A549 (cell line): ENCODE results near the gene AP3S2. TPM values are rescaled to one million over a fixed set of nuclear protein-coding genes. Genes with fewer than 3 reads are reported as not detected.

ENCODE experiments used
- ATAC-seq, 2 experiments: fragments of 200-7000 bp in 1 of 2; fragments of >200 bp in 1 of 2; cut with Nextera tagmentation in 1 of 2; cut with Tn5 transposase in 1 of 2; 3 replicates each; pipeline versions ENCODE4 v1.8.0 to v1.9.1; 2018 to 2020; ENCODE audit warnings: mild to moderate bottlenecking in 1 of 2, moderate library complexity in 1 of 2
- CTCF ChIA-PET: fragments of 300-600 bp; sonication (Branson Sonifier 250); formaldehyde crosslinking; extraction: SDS; loops from one replicate; lab custom pipeline; 2021; ENCODE audit warnings: antibody characterized with exemption, inconsistent platforms; lab: Yijun Ruan, JAX
- POLR2A ChIA-PET: fragments of 350-600 bp; formaldehyde crosslinking; extraction: SDS; loops from one replicate; lab custom pipeline; 2021; ENCODE audit warnings: antibody characterized with exemption, inconsistent platforms; lab: Yijun Ruan, JAX
- DNase-seq, 2 experiments: peaks; one replicate each; pipeline versions ENCODE4 v3.0.0 to v3.0.0-alpha.2; 2011 to 2016; ENCODE audit warnings: low read depth in 1 of 2, low spot score in 1 of 2
- FAIRE-seq: peaks from 2 replicates; lab custom pipeline; 2011; peaks lifted over from hg19 to GRCh38; lab: Jason Lieb, UNC
- H3K27ac ChIP-seq, 2 experiments: fragments of >200 bp; sonication (Bioruptor Twin); formaldehyde crosslinking; 3 replicates each; pipeline ENCODE4 v1.5.1; 2016 to 2017
- H3K4me1 ChIP-seq: fragments of >200 bp; sonication (Bioruptor Twin); formaldehyde crosslinking; 3 replicates; pipeline ENCODE4 v1.6.1; 2016
- H3K4me2 ChIP-seq: fragments of >200 bp; sonication (Bioruptor Twin); formaldehyde crosslinking; 3 replicates; pipeline ENCODE4 v1.6.1; 2016
- H3K4me3 ChIP-seq: fragments of >200 bp; sonication (Bioruptor Twin); formaldehyde crosslinking; 3 replicates; pipeline ENCODE4 v1.5.1; 2016
- H3K9me3 ChIP-seq: fragments of >200 bp; sonication (Bioruptor Twin); formaldehyde crosslinking; 3 replicates; pipeline ENCODE4 v1.6.1; 2016
- BHLHE40 ChIP-seq: IDR thresholded peaks from 2 replicates; pipeline ENCODE4 v1.6.1; 2012; ENCODE audit warnings: low read depth, low read length, inconsistent platforms
- CHD2 ChIP-seq: fragments of 150-350 bp; IDR thresholded peaks from 2 replicates; pipeline ENCODE4 v1.6.1; 2014; ENCODE audit warnings: low read length; ENCODE audit not compliant: partially characterized antibody
- FOSB ChIP-seq: fragments of 250-450 bp; sonication (Bioruptor Pico); IDR thresholded peaks from 2 replicates; pipeline ENCODE4 v1.5.0; 2020; ENCODE audit warnings: mild to moderate bottlenecking, moderate library complexity
- FOXS1 ChIP-seq: fragments of 250-450 bp; sonication (Bioruptor Pico); IDR thresholded peaks from 2 replicates; pipeline ENCODE4 v1.5.0; 2020; ENCODE audit warnings: mild to moderate bottlenecking, moderate library complexity
- HDAC2 ChIP-seq: fragments of 200-600 bp; sonication (generic); IDR thresholded peaks from 2 replicates; pipeline ENCODE4 v1.6.1; 2016
- HEYL ChIP-seq: fragments of 250-450 bp; sonication (Bioruptor Pico); IDR thresholded peaks from 2 replicates; pipeline ENCODE4 v1.8.0; 2021; ENCODE audit warnings: mild to moderate bottlenecking, moderate library complexity
- HOXA7 ChIP-seq: fragments of 250-450 bp; sonication (Bioruptor Pico); IDR thresholded peaks from 2 replicates; pipeline ENCODE4 v1.5.0; 2020; ENCODE audit warnings: mild to moderate bottlenecking, moderate library complexity
- HOXB13 ChIP-seq: fragments of 250-450 bp; sonication (Bioruptor Pico); IDR thresholded peaks from 2 replicates; pipeline ENCODE4 v1.5.0; 2020; ENCODE audit warnings: low read depth, mild to moderate bottlenecking, moderate library complexity
- HOXB5 ChIP-seq: fragments of 250-450 bp; sonication (Bioruptor Pico); IDR thresholded peaks from 2 replicates; pipeline ENCODE4 v1.5.0; 2020; ENCODE audit warnings: mild to moderate bottlenecking, moderate library complexity
- JUN ChIP-seq, 2 experiments: fragments of >200 bp; sonication (Bioruptor Twin); formaldehyde crosslinking; IDR thresholded peaks; 2 replicates in 1 of 2; 3 replicates in 1 of 2; pipeline ENCODE4 v1.6.1; 2016 to 2017
- MAFK ChIP-seq: fragments of 450-650 bp; IDR thresholded peaks from 2 replicates; pipeline ENCODE4 v1.6.1; 2014; ENCODE audit not compliant: partially characterized antibody
- MAZ ChIP-seq: fragments of 150-350 bp; IDR thresholded peaks from 2 replicates; pipeline ENCODE4 v1.6.1; 2014; ENCODE audit warnings: antibody characterized with exemption, low read depth, low read length, borderline replicate concordance
- NR3C1 ChIP-seq: fragments of >200 bp; sonication (Bioruptor Twin); formaldehyde crosslinking; IDR thresholded peaks from 3 replicates; pipeline ENCODE4 v1.6.1; 2017
- POLR2A ChIP-seq: IDR thresholded peaks from 2 replicates; pipeline ENCODE4 v1.6.1; 2012; ENCODE audit warnings: mild to moderate bottlenecking, low read length
- RARB ChIP-seq: fragments of 250-450 bp; sonication (Bioruptor Pico); IDR thresholded peaks from 2 replicates; pipeline ENCODE4 v1.8.0; 2021; ENCODE audit warnings: mild to moderate bottlenecking, moderate library complexity
- RCOR1 ChIP-seq: fragments of 150-350 bp; IDR thresholded peaks from 2 replicates; pipeline ENCODE4 v1.6.1; 2014; ENCODE audit warnings: antibody characterized with exemption, low read length, low read depth
- RNF2 ChIP-seq: fragments of 200-600 bp; sonication (generic); IDR thresholded peaks from 2 replicates; pipeline ENCODE4 v1.6.1; 2016; ENCODE audit warnings: low read depth, mild to moderate bottlenecking, antibody characterized with exemption, moderate library complexity, borderline replicate concordance
- SREBF2 ChIP-seq: fragments of 450-650 bp; IDR thresholded peaks from 2 replicates; pipeline ENCODE4 v1.6.1; 2014; ENCODE audit warnings: mild to moderate bottlenecking, moderate library complexity
- TFCP2L1 ChIP-seq: fragments of 250-450 bp; sonication (Bioruptor Pico); IDR thresholded peaks from 2 replicates; pipeline ENCODE4 v1.5.0; 2021; ENCODE audit warnings: mild to moderate bottlenecking
- TP53 ChIP-seq: fragments of 250-450 bp; sonication (Bioruptor Pico); IDR thresholded peaks from 2 replicates; pipeline ENCODE4 v1.5.0; 2021; ENCODE audit warnings: mild to moderate bottlenecking, moderate library complexity
- WGBS: methylation state at CpG from one replicate; pipeline ENCODE4 v1.1.6; 2017; ENCODE audit errors: missing lambda C conversion rate; 5-methylcytosine and 5-hydroxymethylcytosine counted together
- polyA plus RNA-seq, 4 experiments: library from polyadenylated mRNA; depleted of rRNA in 3 of 4; stranded (reverse); fragments of >200 nt; fragmentation: RNase III in 1 of 4; extraction: RNeasy Plus Mini Kit Qiagen cat#74134 plus additional on column Dnase treatment in 1 of 4; gene quantifications; 2 replicates in 3 of 4; 3 replicates in 1 of 4; pipeline ENCODE4 v1.2.3, GENCODE V29; 2011 to 2017
- TF ChIP-seq, protein P1 (sequence below): IDR thresholded peaks from 2 replicates; pipeline ENCODE4 v1.6.1; 2012
- TF ChIP-seq, protein P2 (sequence below): fragments of 150-350 bp; IDR thresholded peaks from 2 replicates; pipeline ENCODE4 v1.6.1; 2014; ENCODE audit warnings: low read depth, mild to moderate bottlenecking, low read length
- TF ChIP-seq, protein P3 (sequence below): fragments of 200-600 bp; sonication (generic); IDR thresholded peaks from 2 replicates; pipeline ENCODE4 v1.6.1; 2016; ENCODE audit warnings: antibody characterized with exemption, mild to moderate bottlenecking, moderate library complexity
- TF ChIP-seq, protein P4 (sequence below): fragments of 250-450 bp; sonication (Bioruptor Pico); IDR thresholded peaks from 2 replicates; pipeline ENCODE4 v1.5.0; 2021; ENCODE audit warnings: mild to moderate bottlenecking, moderate library complexity, borderline replicate concordance
- TF ChIP-seq, protein P5 (sequence below): IDR thresholded peaks from 2 replicates; pipeline ENCODE4 v1.6.1; 2012

Gene AP3S2
- polyA plus RNA-seq, 2 of the 4 experiments (the other 2 are of a cell fraction): 85.1 to 85.9 TPM

DNA sequence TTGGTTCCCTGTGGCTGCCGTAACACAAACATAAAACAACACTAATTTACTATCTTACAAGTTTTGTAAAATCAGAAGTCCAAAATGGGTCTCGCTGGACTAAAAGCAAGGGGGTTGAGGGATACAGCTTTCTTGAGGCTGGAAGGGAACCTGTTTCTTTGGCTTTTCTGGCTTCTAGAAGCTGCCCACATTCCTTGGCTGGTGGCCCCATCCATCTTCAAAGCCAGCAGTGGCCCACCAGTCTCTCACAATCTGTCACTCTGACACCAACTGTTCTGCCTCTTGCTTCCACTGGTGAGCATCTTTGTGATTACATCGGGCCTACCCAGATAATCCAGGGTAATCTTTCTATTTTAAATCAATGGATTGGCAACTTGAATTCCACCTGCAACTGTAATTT lies 78.0 kb downstream of the AP3S2 start:
- 89% methylated on average over 3 of the region's 3 CpGs for WGBS
- Histone ChIP-seq H3K9me3 (0 out of 3 replicates have a peak, but pooled peaks cover 3% of the 10 kb centered on the region), H3K4me3 (no peak overlapping the region), H3K4me1 (peaks cover 20% of the 10 kb centered on the region), H3K4me2 (no peak overlapping the region), H3K27ac (no peak overlapping the region; a peak in 1 of 6 replicates)
- DNase-seq (no peak), ATAC-seq (no peak), FAIRE-seq (no peak)
- TF ChIP-seq HOXB5 (no peak), RCOR1 (no peak), RNF2 (no peak), NR3C1 (no peak), MAZ (no peak), HDAC2 (no peak), JUN (IDR thresholded peaks at IDR 0.05) (no peak), TFCP2L1 (CRISPR knock-in tag) (no peak), HEYL (CRISPR knock-in tag) (no peak), HOXB13 (CRISPR knock-in tag) (no peak), FOXS1 (CRISPR knock-in tag) (no peak), POLR2A (no peak), SREBF2 (no peak), HOXA7 (CRISPR knock-in tag) (no peak)
- TF ChIP-seq, protein P1, sequence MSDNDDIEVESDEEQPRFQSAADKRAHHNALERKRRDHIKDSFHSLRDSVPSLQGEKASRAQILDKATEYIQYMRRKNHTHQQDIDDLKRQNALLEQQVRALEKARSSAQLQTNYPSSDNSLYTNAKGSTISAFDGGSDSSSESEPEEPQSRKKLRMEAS: no peak
- TF ChIP-seq, protein P2, sequence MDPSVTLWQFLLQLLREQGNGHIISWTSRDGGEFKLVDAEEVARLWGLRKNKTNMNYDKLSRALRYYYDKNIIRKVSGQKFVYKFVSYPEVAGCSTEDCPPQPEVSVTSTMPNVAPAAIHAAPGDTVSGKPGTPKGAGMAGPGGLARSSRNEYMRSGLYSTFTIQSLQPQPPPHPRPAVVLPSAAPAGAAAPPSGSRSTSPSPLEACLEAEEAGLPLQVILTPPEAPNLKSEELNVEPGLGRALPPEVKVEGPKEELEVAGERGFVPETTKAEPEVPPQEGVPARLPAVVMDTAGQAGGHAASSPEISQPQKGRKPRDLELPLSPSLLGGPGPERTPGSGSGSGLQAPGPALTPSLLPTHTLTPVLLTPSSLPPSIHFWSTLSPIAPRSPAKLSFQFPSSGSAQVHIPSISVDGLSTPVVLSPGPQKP: no peak
- TF ChIP-seq, protein P3, sequence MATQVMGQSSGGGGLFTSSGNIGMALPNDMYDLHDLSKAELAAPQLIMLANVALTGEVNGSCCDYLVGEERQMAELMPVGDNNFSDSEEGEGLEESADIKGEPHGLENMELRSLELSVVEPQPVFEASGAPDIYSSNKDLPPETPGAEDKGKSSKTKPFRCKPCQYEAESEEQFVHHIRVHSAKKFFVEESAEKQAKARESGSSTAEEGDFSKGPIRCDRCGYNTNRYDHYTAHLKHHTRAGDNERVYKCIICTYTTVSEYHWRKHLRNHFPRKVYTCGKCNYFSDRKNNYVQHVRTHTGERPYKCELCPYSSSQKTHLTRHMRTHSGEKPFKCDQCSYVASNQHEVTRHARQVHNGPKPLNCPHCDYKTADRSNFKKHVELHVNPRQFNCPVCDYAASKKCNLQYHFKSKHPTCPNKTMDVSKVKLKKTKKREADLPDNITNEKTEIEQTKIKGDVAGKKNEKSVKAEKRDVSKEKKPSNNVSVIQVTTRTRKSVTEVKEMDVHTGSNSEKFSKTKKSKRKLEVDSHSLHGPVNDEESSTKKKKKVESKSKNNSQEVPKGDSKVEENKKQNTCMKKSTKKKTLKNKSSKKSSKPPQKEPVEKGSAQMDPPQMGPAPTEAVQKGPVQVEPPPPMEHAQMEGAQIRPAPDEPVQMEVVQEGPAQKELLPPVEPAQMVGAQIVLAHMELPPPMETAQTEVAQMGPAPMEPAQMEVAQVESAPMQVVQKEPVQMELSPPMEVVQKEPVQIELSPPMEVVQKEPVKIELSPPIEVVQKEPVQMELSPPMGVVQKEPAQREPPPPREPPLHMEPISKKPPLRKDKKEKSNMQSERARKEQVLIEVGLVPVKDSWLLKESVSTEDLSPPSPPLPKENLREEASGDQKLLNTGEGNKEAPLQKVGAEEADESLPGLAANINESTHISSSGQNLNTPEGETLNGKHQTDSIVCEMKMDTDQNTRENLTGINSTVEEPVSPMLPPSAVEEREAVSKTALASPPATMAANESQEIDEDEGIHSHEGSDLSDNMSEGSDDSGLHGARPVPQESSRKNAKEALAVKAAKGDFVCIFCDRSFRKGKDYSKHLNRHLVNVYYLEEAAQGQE: no peak
- ChIA-PET POLR2A (no interaction called here), CTCF (interaction anchor here (1.3 to 2.6 kb wide), 8 partner anchors 12 to 72 kb away, joined by 3 to 11 read pairs (median 4); partner anchors contain the start of gene MESP2)

DNA sequence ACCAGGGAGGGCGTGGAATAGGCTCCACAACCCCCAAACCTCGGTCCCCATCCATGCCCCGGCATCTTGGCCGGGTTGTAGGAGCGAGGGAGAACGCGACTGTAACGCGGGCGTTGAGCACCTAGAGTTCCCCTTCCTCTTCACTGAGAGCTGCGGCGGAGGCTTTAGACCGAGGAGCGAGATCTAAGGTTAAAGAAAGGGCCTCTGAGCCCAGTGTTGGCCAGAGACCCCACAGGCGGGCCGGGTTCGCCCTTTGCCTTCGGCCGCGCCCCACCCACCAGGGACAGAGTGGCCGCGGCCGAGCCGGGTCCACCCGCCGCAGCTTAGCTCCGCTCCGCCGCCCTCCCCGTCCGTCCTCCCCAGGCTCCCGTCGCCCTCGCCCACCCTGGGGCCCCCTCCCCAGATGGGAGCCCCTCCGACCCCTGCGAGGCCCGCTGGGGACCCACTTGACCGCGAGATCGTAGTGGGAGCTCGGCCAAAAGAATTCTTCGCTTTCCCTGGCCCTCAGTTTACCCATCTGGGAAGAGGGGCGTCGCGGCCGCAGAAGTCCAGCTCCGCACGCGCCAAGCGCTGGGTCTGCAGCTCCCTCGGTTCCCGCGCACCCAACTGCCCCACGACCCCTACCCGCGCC lies 79.6 kb downstream of the AP3S2 start:
- peaks cover 15% of the 10 kb centered on the region for H3K4me1 ChIP-seq
- no peak for FAIRE-seq
- no peak for DNase-seq
- TF ChIP-seq MAZ (no peak), BHLHE40 (no peak), TP53 (CRISPR knock-in tag) (no peak), MAFK (no peak), FOXS1 (CRISPR knock-in tag) (no peak), RNF2 (no peak), HEYL (CRISPR knock-in tag) (no peak), FOSB (CRISPR knock-in tag) (no peak), HOXB13 (CRISPR knock-in tag) (no peak), RARB (CRISPR knock-in tag) (no peak), RCOR1 (no peak), CHD2 (no peak)
- TF ChIP-seq, protein P2: no peak
- TF ChIP-seq, protein P4, sequence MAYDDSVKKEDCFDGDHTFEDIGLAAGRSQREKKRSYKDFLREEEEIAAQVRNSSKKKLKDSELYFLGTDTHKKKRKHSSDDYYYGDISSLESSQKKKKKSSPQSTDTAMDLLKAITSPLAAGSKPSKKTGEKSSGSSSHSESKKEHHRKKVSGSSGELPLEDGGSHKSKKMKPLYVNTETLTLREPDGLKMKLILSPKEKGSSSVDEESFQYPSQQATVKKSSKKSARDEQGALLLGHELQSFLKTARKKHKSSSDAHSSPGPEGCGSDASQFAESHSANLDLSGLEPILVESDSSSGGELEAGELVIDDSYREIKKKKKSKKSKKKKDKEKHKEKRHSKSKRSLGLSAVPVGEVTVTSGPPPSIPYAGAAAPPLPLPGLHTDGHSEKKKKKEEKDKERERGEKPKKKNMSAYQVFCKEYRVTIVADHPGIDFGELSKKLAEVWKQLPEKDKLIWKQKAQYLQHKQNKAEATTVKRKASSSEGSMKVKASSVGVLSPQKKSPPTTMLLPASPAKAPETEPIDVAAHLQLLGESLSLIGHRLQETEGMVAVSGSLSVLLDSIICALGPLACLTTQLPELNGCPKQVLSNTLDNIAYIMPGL (CRISPR knock-in tag): no peak
- TF ChIP-seq, protein P5, sequence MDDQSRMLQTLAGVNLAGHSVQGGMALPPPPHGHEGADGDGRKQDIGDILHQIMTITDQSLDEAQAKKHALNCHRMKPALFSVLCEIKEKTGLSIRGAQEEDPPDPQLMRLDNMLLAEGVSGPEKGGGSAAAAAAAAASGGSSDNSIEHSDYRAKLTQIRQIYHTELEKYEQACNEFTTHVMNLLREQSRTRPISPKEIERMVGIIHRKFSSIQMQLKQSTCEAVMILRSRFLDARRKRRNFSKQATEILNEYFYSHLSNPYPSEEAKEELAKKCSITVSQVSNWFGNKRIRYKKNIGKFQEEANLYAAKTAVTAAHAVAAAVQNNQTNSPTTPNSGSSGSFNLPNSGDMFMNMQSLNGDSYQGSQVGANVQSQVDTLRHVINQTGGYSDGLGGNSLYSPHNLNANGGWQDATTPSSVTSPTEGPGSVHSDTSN: no peak
- WGBS: 88% methylated on average over 36 of the region's 56 CpGs
- peak overlapping the region; percentile 89 for H3K27ac ChIP-seq
- H3K4me3 ChIP-seq: peak overlapping the region; percentile 84
- ChIA-PET POLR2A (interaction anchor here (1.3 kb wide), 1 partner anchor 80 kb away, joined by 3 read pairs; the partner anchor contains the start of gene AP3S2), CTCF (interaction anchor here (0.7 to 2.8 kb wide), 9 partner anchors 12 to 273 kb away, joined by 3 to 13 read pairs (median 4); no protein-coding TSS in a partner anchor)
- no peak for ATAC-seq
- H3K4me2 ChIP-seq: peak overlapping the region; percentile 96
- 0 out of 3 replicates have a peak, but pooled peaks cover 3% of the 10 kb centered on the region for H3K9me3 ChIP-seq
